Fibroblast of skin of back (primary cell): ENCODE data around the gene DCC.

Source experiments
- DNase-seq: peaks from one replicate; pipeline ENCODE4 v3.0.0-alpha.2; 2013

Gene DCC

DNA sequence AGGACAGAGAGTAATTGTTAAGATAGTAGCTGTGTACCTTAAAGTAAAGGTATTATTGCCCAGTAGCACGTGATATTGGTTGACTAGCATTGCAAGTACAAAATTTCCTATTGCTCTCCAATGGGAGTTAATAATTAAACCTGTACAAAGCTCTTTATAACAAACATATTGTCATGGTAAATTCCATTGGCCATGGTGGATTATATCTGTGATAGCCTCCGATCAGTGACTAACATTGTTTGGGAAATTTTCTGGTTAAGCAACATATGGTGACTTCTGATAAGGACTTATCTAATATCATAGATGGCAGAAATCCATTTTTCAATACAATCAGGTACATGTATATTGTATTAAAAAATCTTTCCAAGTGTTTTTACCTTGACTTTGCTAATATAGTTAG is 360.8 kb downstream of the DCC start:
- no peak for DNase-seq

DNA sequence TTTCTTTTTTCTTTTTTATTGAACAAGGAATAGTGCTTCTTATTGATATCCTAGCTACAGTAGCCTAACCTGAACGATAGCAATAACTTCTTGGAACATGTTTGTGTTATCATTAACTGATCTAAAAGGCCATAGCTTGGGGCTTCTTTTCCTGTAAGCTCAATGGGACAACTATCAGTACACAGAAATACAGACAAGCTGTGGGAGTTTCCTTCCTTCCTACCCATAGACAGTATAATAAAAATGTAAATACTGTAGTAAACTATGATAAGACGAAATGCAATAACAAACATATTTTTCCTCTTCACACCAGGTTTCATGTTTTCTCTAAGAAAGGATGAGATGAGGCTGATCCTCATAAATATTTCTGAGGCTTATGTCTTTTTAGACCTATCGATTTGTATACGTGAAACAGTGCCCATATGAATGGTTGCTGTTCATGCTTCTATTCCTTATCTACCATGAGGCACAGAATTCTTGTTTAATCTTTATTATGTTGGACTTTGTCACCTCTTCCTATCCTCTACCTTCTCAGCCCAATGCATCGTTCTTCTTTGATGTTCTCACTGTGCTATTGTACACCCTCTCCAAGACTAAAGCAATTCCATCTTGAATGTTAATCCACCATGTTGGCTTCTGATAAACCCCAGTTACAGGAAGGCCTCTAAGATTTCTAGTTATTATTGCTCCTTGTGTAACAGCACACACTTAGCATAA is 361.4 kb downstream of the DCC start:
- no peak for DNase-seq

DNA sequence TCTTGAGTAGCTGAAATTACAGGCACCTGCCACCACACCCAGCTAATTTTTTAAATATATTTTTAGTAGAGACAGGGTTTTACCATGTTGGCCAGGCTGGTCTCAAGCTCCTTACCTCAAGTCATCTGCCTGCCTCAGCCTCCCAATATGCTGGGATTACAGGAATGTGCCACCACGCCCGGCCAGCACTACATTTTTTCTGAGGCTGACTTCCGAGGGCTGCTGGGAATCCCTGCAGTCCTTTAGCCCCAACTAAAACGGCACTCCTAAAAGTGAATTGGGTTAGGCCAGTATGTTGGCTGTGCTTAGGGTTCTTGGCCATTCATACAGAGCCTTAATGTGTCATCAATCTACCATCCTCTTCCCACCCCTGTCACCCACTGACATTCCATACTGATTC is 375.4 kb downstream of the DCC start:
- DNase-seq: peak; percentile 4

DNA sequence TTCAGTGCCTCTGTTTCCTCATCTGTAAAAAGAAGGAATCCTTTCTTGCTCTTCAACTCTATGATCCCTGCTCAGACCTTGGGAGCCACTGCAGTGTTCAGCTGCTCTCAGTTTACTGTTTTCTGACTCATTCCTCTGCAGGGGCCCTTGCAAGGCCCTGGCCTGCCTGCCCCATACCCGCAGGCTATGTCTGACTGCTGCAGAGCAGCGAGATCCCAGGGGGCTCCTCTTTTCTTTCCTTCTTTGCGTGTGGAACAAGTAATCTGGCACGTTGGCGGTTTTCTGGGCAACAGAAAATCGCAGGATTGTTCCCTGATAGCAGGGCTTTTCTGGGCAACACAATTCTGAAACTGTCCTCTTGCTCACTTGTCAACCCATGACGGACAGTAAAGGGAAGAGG is 376.0 kb downstream of the DCC start:
- DNase-seq: no peak

DNA sequence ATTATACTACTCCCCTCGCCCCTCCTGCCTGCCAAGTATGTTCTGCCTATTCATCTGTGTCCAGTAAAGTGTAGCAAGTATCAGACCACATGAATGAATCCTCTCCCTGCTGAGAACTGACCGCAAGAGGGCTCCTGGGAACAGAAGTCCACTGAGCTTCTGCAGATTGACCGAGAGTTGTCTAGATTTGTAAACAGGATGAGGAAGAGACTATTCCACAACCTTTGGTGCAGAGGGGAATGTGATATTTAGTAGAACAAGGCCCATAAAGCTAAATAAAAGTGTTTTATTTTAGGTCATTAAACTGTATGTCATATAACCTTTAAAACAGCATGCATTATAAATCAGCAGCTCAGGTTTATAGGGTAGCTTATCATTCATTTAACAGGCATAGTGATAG is 377.0 kb downstream of the DCC start:
- peak; percentile 47 for DNase-seq

DNA sequence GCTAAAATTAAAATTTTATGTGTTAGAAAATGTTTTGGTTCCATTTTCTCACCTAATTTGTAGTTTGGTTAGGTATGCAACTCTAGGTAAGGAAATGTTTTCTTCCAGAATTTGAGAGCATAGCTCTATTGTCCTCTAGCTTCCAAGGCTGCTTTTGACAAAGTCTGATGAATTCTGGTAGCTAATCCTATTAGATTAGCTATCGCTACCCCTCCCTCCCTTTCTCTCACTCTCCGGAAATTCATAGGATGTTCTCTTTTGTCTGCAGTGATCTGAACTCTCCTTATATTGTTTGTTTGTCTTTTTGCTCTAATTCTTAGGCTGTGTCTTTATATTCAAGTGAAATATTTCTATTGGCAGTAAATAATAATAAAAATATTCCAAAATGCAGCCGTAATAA is 382.9 kb downstream of the DCC start:
- DNase-seq: no peak

DNA sequence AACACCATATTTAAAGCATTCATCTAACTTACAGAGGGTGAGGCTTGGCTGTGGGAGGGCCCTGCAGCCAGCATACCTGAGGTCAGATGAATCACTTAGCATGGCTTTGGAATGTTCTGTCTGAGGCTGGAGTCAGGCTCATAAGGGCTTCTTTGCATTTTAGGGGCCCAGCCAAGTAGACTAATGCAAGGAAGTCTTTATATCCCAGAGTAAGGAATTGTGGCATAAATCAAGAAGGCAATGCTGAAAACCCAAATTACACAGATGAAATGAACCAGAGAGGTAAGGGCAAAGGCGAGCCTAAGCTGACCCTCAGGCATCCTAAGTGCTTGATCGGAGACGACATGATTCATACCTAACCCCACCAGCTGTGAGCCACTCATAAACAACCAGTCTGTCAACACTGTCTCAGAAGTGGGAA is 383.6 kb downstream of the DCC start:
- peak; percentile 9 for DNase-seq

DNA sequence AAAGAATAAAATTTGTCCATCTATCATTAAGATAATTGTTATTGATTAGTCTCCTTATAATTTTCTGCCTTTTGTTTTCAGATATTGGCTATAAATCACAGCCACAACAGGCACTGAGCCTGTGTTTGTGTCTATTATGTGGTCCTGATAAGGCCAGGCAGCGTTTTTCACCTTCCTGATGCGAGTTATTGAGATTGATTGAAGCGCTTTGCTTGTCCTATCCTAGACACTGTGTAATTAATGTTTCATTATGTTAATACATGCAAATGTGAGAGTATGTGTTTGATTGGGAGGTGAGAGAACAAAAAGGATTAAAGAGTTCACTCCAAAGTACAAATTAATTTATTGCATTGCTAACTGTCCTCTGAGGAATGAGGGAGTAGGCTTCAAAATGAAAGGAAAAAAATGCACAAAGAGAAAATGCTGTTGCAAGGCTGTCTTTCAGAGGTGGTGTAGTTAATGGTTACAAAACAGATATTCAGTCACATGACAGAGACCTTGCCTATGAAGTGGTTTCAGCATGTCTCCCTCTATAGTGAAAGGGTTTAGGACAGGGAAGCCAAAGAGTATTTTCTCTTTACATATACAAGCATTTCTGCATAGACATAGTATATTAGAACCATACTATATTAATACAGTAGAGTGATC is 391.1 kb downstream of the DCC start:
- DNase-seq: no peak

DNA sequence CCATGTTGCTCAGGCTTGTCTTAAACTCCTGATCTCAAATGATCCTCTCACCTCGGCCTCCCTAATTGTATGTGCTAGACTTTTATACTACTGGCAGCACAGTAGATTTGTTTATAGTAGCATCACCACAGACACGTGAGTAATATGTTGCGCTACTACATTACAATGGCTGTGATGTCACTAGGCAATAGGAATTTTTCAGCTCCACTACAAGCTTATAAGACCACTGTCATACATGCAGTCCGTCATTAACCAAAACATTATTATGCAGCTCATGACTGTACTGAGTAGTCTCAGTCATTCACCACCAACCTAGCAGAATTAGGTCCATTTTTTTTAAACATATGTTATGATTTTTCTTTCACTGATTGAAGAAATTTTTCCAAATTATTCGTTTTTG is 398.9 kb downstream of the DCC start:
- DNase-seq: no peak

DNA sequence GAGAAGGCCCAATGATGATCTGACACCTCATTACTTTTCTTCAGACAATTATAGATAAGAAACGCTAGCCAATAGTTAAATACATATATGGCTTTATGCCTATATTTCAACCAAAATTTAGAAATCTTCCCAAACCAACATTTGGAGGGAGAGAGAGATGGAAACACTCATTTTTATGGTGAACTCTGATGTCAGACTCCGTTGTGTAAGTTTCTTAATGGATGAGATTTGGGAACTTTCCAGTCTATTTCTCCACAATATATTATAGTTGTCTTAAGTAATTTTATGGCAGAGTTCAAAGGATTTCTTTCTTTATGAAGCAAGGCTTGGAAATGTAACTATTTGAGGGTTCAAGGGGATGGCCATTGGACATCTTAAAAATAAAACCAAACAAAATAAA is 407.0 kb downstream of the DCC start:
- no peak for DNase-seq

DNA sequence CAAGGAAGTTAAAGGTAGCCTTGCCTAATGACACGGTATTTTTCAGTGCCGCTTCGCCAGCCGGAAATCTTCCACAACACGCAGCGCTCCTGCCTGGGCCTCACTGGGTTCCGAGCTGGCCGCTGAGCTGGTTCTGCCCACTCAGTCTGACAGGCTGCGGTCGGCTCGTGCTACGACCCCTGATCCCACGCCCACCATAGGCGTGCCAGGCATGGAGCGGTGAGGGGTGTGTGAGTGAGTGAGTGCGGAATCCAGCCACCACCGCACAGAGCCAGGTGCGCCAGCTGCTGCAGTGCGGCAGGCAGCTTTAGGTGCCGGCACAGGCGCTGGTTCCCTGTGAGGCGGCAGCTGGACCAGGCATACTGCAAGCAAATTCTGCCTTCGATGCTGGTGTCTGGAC is 407.9 kb downstream of the DCC start:
- DNase-seq: no peak

DNA sequence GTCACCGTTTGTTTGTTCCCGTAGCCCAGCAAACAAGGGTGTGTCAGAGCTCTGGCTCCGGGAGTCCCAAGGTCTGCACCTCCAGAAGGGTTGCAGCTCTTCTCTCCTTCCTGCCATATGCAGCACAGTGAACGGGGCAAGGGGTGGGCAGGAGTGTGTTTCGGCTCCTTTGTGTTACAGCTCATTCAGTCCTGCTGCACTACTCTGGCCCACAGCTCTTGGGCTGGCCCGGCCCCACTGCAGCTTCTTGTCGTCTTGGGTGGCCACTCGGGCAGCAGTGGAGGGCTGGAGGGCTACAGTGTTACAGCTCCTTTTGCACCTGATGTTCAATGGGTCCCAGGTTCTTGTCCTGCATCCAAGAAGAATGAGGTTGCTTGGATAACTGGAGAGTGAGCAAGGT is 408.3 kb downstream of the DCC start:
- no peak for DNase-seq

DNA sequence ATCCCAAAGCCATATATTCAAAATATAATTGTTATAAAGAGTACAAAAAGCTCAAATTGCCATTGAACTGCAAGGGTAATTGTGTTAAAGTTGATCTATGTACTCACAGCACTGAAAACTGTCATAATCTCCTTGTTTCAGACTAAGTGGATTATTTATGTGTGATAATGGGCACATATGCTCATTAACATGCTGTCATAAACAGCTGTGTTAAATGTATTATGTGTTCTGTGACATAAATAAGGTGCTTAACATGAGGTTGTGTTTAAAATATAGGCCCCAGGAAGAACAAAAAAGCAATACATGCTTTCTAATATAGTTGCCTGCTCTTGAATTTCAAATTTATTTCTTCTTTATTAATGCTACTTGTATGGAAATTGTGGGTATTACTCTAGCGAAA is 409.5 kb downstream of the DCC start:
- no peak for DNase-seq

DNA sequence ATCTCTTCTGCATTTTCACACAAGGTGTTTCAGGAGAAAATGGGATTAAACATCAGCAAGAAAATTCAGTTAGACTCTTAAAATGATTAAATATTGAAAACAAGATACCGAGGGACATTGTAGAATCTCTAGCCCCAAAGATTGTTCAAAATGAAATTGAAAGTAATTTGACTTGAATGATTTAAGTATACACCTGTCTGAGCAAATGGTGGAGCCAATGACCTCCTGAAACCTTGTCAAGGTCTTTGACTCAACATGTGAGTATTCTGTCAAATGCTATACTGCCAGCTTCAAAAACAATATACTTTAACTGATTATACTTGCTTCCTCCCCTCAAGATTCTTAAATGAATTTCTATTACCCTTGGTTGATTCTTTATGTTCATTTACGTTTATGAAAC is 411.0 kb downstream of the DCC start:
- no peak for DNase-seq

DNA sequence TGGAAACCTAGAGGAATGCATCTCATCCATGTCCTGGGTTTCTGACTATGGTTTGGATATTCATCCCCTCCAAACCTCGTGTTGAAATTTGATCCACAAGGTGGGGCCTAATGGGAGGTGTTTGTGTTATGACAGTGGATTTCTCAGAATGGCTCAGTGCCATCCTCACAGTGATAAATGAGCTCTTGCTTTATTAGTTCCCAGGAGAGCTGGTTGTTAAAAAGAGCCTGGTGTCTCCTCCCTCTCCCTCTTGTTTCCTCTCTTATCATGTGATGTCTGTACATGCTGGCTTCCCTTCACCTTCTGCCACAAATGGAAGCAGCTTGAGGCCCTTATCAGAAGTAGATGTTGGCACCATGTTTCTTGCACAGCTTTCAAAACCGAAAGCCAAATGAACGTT is 424.3 kb downstream of the DCC start:
- no peak for DNase-seq

DNA sequence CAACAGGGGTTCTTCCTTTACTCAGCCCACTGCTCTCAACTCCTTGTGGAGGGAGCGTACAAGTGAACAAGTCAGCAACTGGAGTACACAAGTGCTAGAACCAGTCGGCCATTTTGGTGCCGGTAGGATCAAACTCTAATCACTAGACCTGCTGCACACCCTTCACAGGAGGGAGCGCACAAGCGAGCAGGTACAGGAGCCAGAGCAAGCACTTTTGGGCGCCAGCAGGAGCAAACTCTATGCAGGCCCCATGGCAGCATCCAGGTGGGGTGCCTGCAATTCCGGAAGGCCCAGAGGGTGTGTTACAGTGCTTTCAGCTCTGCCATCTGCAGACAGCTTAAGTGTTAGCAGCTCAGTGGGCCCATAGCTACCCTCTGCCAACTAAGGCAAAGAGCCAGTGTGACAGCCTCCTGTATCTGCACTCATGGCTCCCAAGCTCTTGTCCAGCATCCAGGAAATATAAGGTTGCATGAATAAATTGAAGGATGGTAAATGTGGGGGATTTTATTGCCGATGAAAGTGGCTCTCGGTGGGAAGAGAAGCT is 426.1 kb downstream of the DCC start:
- DNase-seq: no peak

DNA sequence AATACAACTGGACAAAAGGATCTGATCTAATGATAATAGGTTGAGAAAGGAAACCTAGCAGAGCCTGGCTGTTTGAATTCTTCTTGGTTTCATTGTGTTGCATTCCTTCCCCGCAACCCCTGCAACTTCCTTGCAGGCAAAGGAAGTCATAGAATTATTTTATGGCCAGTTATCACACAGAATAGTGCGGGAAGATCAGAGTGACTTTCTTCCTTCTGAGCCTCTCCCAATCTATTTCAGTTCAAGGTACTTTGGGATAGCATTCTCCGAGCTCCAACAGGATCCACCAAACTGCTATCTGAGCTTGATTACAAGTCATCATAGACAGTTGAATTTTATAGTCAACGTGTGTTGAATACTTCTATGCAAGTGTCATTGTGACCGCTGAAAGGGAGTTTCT is 441.1 kb downstream of the DCC start:
- DNase-seq: no peak

DNA sequence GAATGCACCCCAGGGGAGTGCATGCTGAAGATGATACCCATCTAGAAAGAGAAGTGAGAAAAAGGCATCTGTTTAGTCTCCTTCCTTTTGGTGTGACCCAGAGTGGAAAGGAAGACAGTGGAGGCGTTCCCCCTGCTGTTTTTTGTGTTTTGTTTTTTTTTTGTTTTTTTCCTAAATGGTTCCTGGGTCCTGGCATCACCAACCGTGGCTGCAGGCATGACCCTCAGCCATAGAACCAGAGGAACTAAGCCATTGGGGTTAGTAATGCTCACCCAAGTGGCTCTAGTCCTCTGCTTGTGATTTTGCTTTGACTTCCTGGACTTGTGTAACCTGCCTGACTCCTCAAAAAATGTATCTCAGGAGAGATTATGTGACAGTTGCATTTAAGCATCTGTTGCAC is 451.3 kb downstream of the DCC start:
- no peak for DNase-seq

DNA sequence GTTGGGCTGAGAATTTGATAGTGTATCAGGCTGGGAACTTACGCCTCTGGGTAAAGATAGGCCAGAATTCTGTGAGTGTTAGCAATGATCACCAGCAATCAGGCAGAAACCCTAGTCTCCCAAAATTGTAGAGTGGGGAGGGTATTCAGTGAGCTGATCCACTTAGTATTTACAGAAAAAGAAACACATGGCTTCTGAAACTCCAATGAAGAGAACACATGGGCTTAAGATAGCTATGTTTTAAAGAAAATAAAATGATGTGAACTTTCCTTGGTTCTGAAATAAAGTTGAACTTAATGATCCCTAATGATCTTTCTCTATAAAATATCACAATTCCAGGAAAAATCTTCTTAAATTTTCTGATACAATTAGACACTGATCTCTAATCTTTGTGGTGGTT is 472.8 kb downstream of the DCC start:
- no peak for DNase-seq

DNA sequence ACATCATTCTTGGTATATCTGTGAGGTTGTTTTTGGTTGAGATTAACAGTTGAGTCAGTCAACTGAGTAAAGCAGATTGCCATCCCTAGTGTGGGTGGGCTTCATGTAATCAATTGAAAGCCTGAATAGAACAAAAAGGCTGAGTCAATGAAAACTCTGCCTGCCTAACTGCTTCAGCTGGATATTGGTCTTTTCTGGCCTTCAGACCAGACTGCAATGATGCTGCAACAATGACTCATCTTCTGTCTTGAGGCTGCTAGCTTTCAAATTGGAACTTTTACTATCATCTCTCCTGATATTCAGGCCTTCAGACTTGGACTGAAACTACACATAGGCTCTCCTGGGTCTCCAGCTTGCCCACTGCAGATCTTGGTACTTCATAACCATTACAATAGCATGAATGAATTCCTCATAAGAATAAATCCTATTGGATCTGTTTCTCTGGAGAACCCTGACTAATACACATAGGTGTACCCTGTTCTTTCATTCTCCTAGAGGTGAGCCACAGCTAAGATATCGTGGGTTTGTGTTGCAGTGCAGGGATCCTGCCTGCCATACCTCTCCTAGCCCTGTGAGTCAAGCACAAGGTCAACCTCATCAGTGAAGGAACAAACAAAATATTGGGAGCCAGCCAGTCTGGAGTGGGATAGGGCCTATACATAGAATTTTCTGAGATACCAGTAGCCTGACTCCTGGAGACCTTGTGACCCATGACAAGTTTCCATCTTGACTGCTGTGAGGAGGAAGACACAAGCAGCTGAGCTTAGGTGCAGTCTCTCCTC is 473.8 kb downstream of the DCC start:
- peak; percentile 27 for DNase-seq

DNA sequence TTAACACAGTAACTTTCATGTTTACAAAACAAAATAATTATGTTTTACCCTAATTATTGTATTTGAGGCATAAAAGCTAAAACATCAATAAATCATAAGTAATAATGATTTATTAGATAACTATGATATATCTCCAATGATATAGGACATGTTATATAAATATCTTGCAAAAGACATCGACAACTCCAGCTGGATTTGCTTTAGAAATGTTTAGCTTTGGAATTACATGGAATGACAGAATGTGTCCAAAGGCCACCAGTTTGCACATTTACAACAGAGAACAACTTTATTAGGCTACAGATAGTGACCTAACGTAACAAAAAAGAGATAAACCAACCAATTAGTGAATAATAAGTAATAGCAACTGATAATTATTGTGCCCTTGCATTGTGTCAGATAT is 475.7 kb downstream of the DCC start:
- no peak for DNase-seq

DNA sequence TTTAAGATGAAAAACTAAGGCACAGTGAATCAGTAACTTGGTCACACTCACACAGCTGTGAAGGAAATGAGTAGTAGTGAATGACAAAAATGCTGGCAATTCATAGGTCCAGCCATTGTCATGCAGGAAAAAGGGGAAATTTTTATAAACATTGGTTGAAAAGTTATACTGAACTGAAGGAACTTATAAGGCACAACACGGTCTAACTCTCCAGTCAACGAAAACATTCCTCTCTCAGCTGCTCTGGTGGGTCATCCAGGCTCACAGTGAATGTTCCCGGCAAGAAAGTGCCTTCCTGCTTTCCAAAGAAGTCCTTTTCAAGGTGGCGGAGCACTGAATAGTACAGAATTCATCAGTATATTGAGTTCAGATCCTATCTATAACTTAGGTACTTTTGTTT is 476.1 kb downstream of the DCC start:
- no peak for DNase-seq

DNA sequence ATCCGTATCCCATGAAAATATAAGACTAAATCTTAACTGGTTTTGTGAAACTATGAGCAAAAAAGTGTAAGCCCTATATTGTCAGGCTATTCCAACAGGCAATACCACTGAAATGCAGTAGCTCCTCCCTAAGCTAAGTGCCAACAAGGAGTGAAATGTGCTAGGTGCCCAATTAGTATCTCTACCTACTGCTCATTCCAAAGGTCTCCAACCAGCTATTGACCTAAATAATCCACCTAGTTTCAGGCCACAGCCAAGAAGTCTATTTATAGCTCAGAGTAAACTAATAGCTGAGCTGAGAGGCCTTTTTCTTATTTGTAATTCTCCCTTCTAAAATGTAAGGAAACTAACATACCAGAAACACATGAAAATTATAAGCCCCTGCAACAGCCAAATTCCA is 482.2 kb downstream of the DCC start:
- DNase-seq: no peak

DNA sequence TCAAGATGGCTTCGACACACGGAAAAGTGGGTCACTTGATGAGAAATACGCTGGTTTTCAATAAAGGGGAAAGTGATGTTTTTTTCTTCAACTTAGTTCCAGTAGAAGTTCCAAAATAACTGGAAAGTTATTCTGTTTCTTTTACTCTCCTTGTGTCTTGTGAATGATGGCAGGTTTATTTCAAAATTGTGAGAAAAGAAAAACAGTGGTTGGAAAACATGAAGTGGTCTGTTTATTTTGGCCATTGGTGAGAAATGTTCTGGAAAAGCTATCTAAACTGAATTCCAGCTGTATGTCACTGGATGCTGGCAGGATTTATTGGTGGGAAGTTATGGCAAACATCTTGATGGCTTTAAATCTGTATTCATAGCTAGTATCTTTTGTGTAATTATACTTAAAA is 484.1 kb downstream of the DCC start:
- DNase-seq: peak; percentile 53
